ENCODE results near the gene PREX1.

GRCh38 chr20:48743807-48744206, 84.0 kb downstream of the PREX1 start:
- TF ChIP-seq, protein P1, sequence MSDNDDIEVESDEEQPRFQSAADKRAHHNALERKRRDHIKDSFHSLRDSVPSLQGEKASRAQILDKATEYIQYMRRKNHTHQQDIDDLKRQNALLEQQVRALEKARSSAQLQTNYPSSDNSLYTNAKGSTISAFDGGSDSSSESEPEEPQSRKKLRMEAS (IDR thresholded peaks at IDR 0.05; ENCODE audit: low read depth, low read length), result no peak
- TF ChIP-seq, protein P2, sequence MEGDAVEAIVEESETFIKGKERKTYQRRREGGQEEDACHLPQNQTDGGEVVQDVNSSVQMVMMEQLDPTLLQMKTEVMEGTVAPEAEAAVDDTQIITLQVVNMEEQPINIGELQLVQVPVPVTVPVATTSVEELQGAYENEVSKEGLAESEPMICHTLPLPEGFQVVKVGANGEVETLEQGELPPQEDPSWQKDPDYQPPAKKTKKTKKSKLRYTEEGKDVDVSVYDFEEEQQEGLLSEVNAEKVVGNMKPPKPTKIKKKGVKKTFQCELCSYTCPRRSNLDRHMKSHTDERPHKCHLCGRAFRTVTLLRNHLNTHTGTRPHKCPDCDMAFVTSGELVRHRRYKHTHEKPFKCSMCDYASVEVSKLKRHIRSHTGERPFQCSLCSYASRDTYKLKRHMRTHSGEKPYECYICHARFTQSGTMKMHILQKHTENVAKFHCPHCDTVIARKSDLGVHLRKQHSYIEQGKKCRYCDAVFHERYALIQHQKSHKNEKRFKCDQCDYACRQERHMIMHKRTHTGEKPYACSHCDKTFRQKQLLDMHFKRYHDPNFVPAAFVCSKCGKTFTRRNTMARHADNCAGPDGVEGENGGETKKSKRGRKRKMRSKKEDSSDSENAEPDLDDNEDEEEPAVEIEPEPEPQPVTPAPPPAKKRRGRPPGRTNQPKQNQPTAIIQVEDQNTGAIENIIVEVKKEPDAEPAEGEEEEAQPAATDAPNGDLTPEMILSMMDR (IDR thresholded peaks at IDR 0.05; ENCODE audit: low read depth, low read length), result no peak
